WERI-Rb-1 (cell line): Measurements from ENCODE around the gene PDE3B.
"Not testable (repeated sequence)": the region's sequence is repeated elsewhere in the genome, so short reads cannot be mapped to it uniquely, and the experiment has no call there.

Experiments
- DNase-seq: peaks from one replicate; pipeline ENCODE4 v3.0.0-alpha.2; 2020
- H3K27ac ChIP-seq: fragments of 250-450 bp; sonication (Bioruptor Pico); 2 replicates; pipeline ENCODE4 v1.5.1; 2020; ENCODE audit warnings: mild to moderate bottlenecking, moderate library complexity
- H3K27me3 ChIP-seq: fragments of 250-450 bp; sonication (Bioruptor Pico); 2 replicates; pipeline ENCODE4 v1.5.1; 2021; ENCODE audit warnings: mild to moderate bottlenecking, low read depth, moderate library complexity; ENCODE audit not compliant: insufficient read depth, severe bottlenecking
- H3K36me3 ChIP-seq: fragments of 250-450 bp; sonication (Bioruptor Pico); 2 replicates; pipeline ENCODE4 v1.5.1; 2020; ENCODE audit warnings: mild to moderate bottlenecking, moderate library complexity
- H3K4me3 ChIP-seq: 2 replicates; pipeline ENCODE4 v1.5.1; 2011; ENCODE audit warnings: low read depth, mild to moderate bottlenecking, control low read depth, low read length
- H3K9me3 ChIP-seq: fragments of 250-450 bp; sonication (Bioruptor Pico); 2 replicates; pipeline ENCODE4 v1.5.1; 2021; ENCODE audit warnings: mild to moderate bottlenecking, moderate library complexity; ENCODE audit not compliant: severe bottlenecking
- TF ChIP-seq, protein P1 (sequence below): IDR thresholded peaks from 2 replicates; pipeline ENCODE4 v1.5.1; 2011; ENCODE audit warnings: low read depth, mild to moderate bottlenecking, control low read depth, inconsistent platforms, low read length

The PDE3B gene

DNA sequence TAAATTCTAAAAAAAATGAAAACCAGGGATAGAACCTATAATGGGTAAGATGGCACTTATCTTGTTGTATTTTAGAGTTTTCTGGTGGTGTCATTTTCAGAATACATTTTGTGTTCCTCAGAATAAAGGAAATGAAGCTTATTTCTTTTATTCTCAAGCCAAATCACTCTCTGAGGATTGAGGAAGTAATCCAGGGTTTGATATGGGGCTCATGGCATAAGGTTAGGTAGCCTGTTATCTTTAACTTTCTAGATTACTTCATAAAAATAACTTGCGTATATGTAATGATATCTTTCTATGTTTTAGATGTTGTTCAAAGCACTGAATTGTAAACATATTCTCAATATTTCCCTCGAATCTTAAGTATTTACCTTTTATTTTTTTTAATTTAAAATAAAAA lies 33.5 kb downstream of the PDE3B start:
- Histone ChIP-seq H3K4me3 (no peak overlapping the region), H3K27ac (no peak overlapping the region), H3K27me3 (no peaks in the 10 kb centered on the region), H3K36me3 (no peaks in the 10 kb centered on the region), H3K9me3 (no peaks in the 10 kb centered on the region)
- no peak for DNase-seq
- TF ChIP-seq, protein P1, sequence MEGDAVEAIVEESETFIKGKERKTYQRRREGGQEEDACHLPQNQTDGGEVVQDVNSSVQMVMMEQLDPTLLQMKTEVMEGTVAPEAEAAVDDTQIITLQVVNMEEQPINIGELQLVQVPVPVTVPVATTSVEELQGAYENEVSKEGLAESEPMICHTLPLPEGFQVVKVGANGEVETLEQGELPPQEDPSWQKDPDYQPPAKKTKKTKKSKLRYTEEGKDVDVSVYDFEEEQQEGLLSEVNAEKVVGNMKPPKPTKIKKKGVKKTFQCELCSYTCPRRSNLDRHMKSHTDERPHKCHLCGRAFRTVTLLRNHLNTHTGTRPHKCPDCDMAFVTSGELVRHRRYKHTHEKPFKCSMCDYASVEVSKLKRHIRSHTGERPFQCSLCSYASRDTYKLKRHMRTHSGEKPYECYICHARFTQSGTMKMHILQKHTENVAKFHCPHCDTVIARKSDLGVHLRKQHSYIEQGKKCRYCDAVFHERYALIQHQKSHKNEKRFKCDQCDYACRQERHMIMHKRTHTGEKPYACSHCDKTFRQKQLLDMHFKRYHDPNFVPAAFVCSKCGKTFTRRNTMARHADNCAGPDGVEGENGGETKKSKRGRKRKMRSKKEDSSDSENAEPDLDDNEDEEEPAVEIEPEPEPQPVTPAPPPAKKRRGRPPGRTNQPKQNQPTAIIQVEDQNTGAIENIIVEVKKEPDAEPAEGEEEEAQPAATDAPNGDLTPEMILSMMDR, result no peak

DNA sequence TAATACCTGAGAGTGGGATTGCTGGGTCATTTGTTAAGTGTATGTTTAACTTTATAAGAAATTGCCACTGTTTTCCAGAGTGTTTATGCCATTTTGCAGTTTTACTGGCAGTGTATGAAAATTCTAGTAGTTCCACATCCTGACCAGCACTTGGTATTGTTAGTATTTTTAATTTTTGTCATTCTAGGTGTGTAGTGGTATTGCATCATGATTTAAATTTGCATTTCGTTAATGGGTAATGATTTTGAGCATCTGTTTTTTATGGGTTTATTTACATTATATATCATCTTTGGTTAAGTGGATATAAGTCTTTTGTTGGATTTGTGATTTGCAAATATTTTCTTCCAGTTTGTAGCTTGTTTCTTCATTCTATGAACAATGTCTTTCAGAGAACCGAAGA lies 34.7 kb downstream of the PDE3B start:
- Histone ChIP-seq H3K36me3 (no peaks in the 10 kb centered on the region), H3K9me3 (no peaks in the 10 kb centered on the region), H3K27ac (no peak overlapping the region), H3K27me3 (no peaks in the 10 kb centered on the region), H3K4me3 (no peak overlapping the region)
- TF ChIP-seq, protein P1, result no peak
- DNase-seq, result no peak

DNA sequence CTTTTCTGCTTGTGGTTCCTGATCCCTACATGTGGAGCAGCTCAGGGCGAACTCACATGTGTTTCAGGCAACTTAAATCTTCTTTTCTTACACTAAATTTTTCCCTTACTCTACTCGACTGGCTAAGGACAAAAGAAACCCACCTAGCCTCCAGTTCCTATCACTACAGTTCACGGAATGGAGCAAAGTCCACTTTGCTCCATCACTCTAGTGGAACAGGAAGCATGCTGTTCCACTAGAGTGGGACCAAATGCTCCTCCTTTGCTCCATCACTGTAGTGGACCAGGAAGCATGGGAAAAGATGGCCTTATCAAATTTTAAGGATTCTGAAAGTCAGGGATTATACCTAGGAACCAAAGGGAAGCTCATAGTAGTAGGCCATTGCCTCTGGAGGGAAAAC lies 36.1 kb downstream of the PDE3B start:
- no peaks in the 10 kb centered on the region for H3K36me3 ChIP-seq
- DNase-seq, result no peak
- TF ChIP-seq, protein P1, result no peak

DNA sequence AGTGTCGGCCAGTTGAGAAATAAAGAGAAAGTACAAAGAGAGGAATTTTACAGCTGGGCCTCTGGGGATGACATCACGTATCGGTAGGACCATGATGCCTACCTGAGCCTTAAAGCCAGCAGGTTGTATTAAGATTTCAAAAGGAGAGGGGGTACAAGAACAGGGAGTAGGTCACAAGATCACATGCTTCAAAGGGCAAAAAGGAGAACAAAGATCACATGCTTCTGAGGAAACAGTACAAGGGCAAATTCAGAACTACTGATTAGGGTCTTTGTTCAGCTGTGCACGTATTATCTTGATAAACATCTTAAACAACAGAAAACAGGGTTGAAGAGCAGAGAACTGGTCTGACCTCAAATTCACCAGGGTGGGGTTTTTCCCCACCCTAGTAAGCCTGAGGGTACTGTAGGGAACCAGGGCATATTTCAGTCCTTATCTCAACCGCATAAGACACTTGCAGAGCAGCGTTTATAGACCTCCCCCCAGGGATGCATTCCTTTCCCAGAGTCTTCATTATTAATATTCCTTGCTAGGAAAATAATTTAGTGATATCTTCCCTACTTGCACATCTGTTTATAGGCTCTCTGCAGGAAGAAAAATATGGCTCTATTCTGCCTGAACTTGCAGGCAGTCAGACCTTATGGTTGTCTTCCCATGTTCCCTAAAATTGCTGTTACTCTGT lies 40.8 kb downstream of the PDE3B start:
- H3K36me3 ChIP-seq, H3K4me3 ChIP-seq, H3K27ac ChIP-seq, H3K27me3 ChIP-seq, H3K9me3 ChIP-seq, DNase-seq: not testable (repeated sequence)

More for the DNA sequence above, 36.1 kb downstream of the PDE3B start:
- Histone ChIP-seq H3K4me3 (no peak overlapping the region), H3K27me3 (no peaks in the 10 kb centered on the region), H3K9me3 (no peaks in the 10 kb centered on the region), H3K27ac (no peak overlapping the region)

DNA sequence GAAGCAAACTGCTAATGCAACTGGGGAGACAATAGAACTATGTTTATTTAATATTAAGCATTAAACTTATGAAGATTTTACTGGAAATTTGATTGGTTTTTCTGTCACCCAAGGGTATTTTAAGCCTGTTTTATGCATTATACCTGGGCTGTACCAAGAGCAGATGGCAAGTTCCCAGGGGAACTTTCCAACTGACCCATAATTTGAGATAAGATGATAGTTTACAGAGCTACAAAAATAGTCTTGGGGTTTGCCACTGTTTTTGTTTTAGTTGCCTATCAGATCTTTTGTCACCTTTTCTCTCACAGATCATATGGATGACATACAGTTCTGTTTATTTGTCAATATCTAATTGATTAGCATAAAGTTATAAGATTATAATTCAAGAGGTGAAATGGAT lies 43.9 kb downstream of the PDE3B start:
- Histone ChIP-seq H3K4me3 (no peak overlapping the region), H3K9me3 (no peaks in the 10 kb centered on the region), H3K36me3 (no peaks in the 10 kb centered on the region), H3K27ac (no peak overlapping the region), H3K27me3 (no peaks in the 10 kb centered on the region)
- TF ChIP-seq, protein P1, result no peak
- DNase-seq, result no peak

DNA sequence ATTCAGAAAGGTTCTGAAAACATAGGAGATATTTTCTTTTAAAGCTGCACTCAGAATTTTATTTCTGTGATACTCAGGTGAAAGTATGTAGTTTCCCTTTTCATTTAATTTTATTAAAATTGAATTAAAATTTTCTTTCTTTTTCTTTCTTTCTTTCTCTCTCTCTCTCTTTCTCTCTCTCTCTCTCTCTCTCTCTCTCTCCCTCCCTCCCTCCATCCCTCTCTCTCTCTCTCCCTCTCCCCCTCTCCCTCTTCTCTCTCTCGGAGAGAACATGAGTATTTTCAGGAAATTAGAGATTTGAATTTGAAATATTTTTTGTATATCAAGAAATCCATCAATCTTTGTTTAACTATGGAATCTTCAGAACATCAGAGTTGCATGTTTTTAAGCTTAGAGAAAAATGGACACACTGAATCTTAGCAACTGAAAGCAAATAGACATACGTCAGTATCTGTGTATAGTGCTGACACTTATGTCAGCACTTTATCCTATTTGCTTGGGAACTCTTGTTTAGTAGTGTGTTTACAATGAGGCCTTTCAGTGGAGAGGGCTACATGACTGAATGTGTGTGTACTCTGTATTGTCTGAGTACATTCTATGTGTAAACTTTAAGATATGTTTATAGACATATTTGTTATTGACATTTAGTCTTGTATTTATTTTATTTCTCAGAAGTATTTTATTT lies 44.5 kb downstream of the PDE3B start:
- Histone ChIP-seq H3K9me3 (no peaks in the 10 kb centered on the region), H3K27me3 (no peaks in the 10 kb centered on the region), H3K36me3 (no peaks in the 10 kb centered on the region), H3K4me3 (no peak overlapping the region), H3K27ac (no peak overlapping the region)
- no peak for DNase-seq
- TF ChIP-seq, protein P1, result no peak

DNA sequence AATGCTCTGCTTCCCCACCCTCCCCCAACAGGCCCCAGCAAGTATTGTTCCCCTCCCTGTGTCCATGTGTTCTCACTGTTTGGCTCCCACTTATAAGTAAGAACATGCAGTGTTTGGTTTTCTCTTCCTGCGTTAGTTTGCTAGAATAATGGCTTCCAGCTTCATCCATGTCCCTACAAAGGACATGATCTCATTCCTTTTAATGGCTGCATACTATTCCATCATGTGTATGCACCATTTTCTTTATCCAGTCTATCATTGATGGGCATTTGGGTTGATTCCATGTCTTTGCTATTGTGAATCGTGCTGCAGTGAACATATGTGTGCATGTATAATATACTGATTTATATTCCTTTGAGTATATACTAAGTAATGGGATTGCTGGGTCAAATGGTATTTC lies 52.1 kb downstream of the PDE3B start:
- DNase-seq, H3K9me3 ChIP-seq, H3K36me3 ChIP-seq, H3K4me3 ChIP-seq, H3K27me3 ChIP-seq, H3K27ac ChIP-seq: not testable (repeated sequence)
